WTC11 (cell line): Measurements from ENCODE around the gene DPF1. TPM values are rescaled to one million over a fixed set of nuclear protein-coding genes. Genes with fewer than 3 reads are reported as not detected.

ENCODE experiments used
- ATAC-seq: fragments of 200-7000 bp; cut with Tn5 transposase; 2 replicates; pipeline ENCODE4 v1.10.0; 2021; ENCODE audit warnings: mild to moderate bottlenecking, moderate library complexity
- CTCF ChIA-PET: fragments of 300-600 bp; sonication (Branson Sonifier 250); formaldehyde crosslinking; loops from one replicate; lab custom pipeline; 2021; ENCODE audit warnings: antibody characterized with exemption; lab: Charles Lee
- POLR2A ChIA-PET: fragments of 350-600 bp; sonication (Branson Sonifier 250); formaldehyde crosslinking; loops from one replicate; lab custom pipeline; 2021; ENCODE audit warnings: antibody characterized with exemption; lab: Charles Lee
- DNase-seq: peaks from one replicate; pipeline ENCODE4 v3.0.0; 2021; ENCODE audit warnings: low spot score
- H3K27ac Mint-ChIP-seq: 2 replicates; pipeline ENCODE4 v1.8.0; 2021; ENCODE audit warnings: mixed read lengths
- H3K27me3 Mint-ChIP-seq: 2 replicates; pipeline ENCODE4 v1.8.0; 2021; ENCODE audit warnings: low read depth, mild to moderate bottlenecking, moderate library complexity, mixed read lengths
- H3K36me3 Mint-ChIP-seq: 2 replicates; pipeline ENCODE4 v1.8.0; 2021; ENCODE audit warnings: mixed read lengths
- H3K4me1 Mint-ChIP-seq: 2 replicates; pipeline ENCODE4 v1.8.0; 2022; ENCODE audit warnings: mixed read lengths
- H3K4me3 Mint-ChIP-seq: 2 replicates; pipeline ENCODE4 v1.8.0; 2021; ENCODE audit warnings: mild to moderate bottlenecking, moderate library complexity, mixed read lengths
- H3K9me3 Mint-ChIP-seq: 2 replicates; pipeline ENCODE4 v1.8.0; 2021; ENCODE audit warnings: mixed read lengths
- AFF4 ChIP-seq: sonication (generic); formaldehyde crosslinking; IDR thresholded peaks from 2 replicates; pipeline ENCODE4 v1.8.1; 2023; ENCODE audit warnings: mild to moderate bottlenecking, missing genetic modification reagents, borderline replicate concordance
- CBFB ChIP-seq: sonication (generic); formaldehyde crosslinking; IDR thresholded peaks from 2 replicates; pipeline ENCODE4 v1.8.1; 2022; ENCODE audit warnings: mild to moderate bottlenecking, low read depth, missing genetic modification reagents
- FOXJ3 ChIP-seq: sonication (generic); formaldehyde crosslinking; IDR thresholded peaks from 2 replicates; pipeline ENCODE4 v1.9.0; 2021; ENCODE audit warnings: missing genetic modification reagents, mild to moderate bottlenecking, borderline replicate concordance
- FOXP1 ChIP-seq: sonication (generic); formaldehyde crosslinking; IDR thresholded peaks from 2 replicates; pipeline ENCODE4 v1.8.0; 2022; ENCODE audit warnings: missing genetic modification reagents, mild to moderate bottlenecking, moderate library complexity, borderline replicate concordance
- GABPB1 ChIP-seq: sonication (generic); formaldehyde crosslinking; IDR thresholded peaks from 2 replicates; pipeline ENCODE4 v1.8.1; 2023; ENCODE audit warnings: mild to moderate bottlenecking, missing genetic modification reagents
- GRHL2 ChIP-seq: fragments of 250-450 bp; sonication (Bioruptor Pico); IDR thresholded peaks from 2 replicates; pipeline ENCODE4 v1.8.0; 2022; ENCODE audit warnings: mild to moderate bottlenecking, moderate library complexity; ENCODE audit not compliant: insufficient replicate concordance, severe bottlenecking
- HMGXB4 ChIP-seq: sonication (generic); formaldehyde crosslinking; IDR thresholded peaks from 2 replicates; pipeline ENCODE4 v1.8.1; 2023; ENCODE audit warnings: mild to moderate bottlenecking, moderate library complexity, missing genetic modification reagents
- KAT7 ChIP-seq: sonication (generic); formaldehyde crosslinking; IDR thresholded peaks from 2 replicates; pipeline ENCODE4 v1.8.1; 2023; ENCODE audit warnings: missing genetic modification reagents, mild to moderate bottlenecking, borderline replicate concordance
- MYBL2 ChIP-seq: sonication (generic); formaldehyde crosslinking; IDR thresholded peaks from 2 replicates; pipeline ENCODE4 v1.8.1; 2023; ENCODE audit warnings: mild to moderate bottlenecking, moderate library complexity, missing genetic modification reagents
- NR3C1 ChIP-seq: sonication (generic); formaldehyde crosslinking; conservative IDR thresholded peaks from 2 replicates; pipeline ENCODE4 v1.8.1; 2023; ENCODE audit warnings: low read depth, mild to moderate bottlenecking, missing genetic modification reagents
- SMAD3 ChIP-seq: sonication (generic); formaldehyde crosslinking; IDR thresholded peaks from 2 replicates; pipeline ENCODE4 v1.8.0; 2022; ENCODE audit warnings: missing genetic modification reagents, mild to moderate bottlenecking, borderline replicate concordance
- SP1 ChIP-seq: sonication (generic); formaldehyde crosslinking; conservative IDR thresholded peaks from 2 replicates; pipeline ENCODE4 v1.8.1; 2022; ENCODE audit warnings: missing genetic modification reagents
- TEAD4 ChIP-seq: sonication (generic); formaldehyde crosslinking; IDR thresholded peaks from 2 replicates; pipeline ENCODE4 v1.8.0; 2022; ENCODE audit warnings: mild to moderate bottlenecking, missing genetic modification reagents
- TP53 ChIP-seq: sonication (generic); formaldehyde crosslinking; IDR thresholded peaks from 2 replicates; pipeline ENCODE4 v1.8.1; 2023; ENCODE audit warnings: mild to moderate bottlenecking, missing genetic modification reagents
- USF2 ChIP-seq: sonication (generic); formaldehyde crosslinking; IDR thresholded peaks from 2 replicates; pipeline ENCODE4 v1.8.1; 2023; ENCODE audit warnings: mild to moderate bottlenecking, missing genetic modification reagents, moderate library complexity
- ZNF263 ChIP-seq: sonication (generic); formaldehyde crosslinking; IDR thresholded peaks from 2 replicates; pipeline ENCODE4 v1.8.1; 2022; ENCODE audit warnings: low read depth, mild to moderate bottlenecking, moderate library complexity, missing genetic modification reagents
- ZNF671 ChIP-seq: fragments of 250-450 bp; sonication (Bioruptor Pico); IDR thresholded peaks from 2 replicates; pipeline ENCODE4 v1.8.0; 2021; ENCODE audit warnings: mild to moderate bottlenecking
- total RNA-seq: library from RNA; stranded (reverse); gene quantifications from 3 replicates; pipeline ENCODE4 v1.2.3, GENCODE V29; 2021
- TF ChIP-seq, protein P1 (sequence below): sonication (generic); formaldehyde crosslinking; IDR thresholded peaks from 2 replicates; pipeline ENCODE4 v1.8.1; 2022; ENCODE audit warnings: low read depth, missing genetic modification reagents, borderline replicate concordance
- TF ChIP-seq, protein P2 (sequence below): fragments of 250-450 bp; sonication (Bioruptor Pico); IDR thresholded peaks from 2 replicates; pipeline ENCODE4 v2.1.2; 2022; ENCODE audit warnings: mild to moderate bottlenecking, moderate library complexity

DPF1 gene
- total RNA-seq, 1 experiment from 2014 or later, result 6.8 TPM

GRCh38 chr19:38207543-38207942 lies 16.5 kb downstream of the DPF1 start:
- POLR2A ChIA-PET, result no interaction called here
- Mint-ChIP-seq H3K4me3 (no peak overlapping the region), H3K27me3 (peaks cover 17% of the 10 kb centered on the region), H3K27ac (no peak overlapping the region), H3K9me3 (no peaks in the 10 kb centered on the region)
- TF ChIP-seq SP1 (CRISPR knock-in tag), result no peak
- TF ChIP-seq GRHL2 (CRISPR knock-in tag), result no peak
- TF ChIP-seq AFF4, result no peak
- TF ChIP-seq, all 79 proteins: peak for 0
- ATAC-seq (no peak), DNase-seq (no peak)
- Mint-ChIP-seq H3K4me1 (peaks cover 28% of the 10 kb centered on the region), H3K36me3 (peaks cover 3% of the 10 kb centered on the region)
- CTCF ChIA-PET, result interaction anchor here (0.7 to 8.8 kb wide), 4 partner anchors 65 to 305 kb away, joined by 3 to 88 read pairs (median 4); no protein-coding TSS in a partner anchor

GRCh38 chr19:38206928-38207327 lies 17.1 kb downstream of the DPF1 start:
- H3K36me3 Mint-ChIP-seq, result peaks cover 4% of the 10 kb centered on the region
- no peaks in the 10 kb centered on the region for H3K9me3 Mint-ChIP-seq
- peak overlapping the region; percentile 63; the same call in 1 of the 2 replicates for H3K27ac Mint-ChIP-seq
- ChIA-PET POLR2A (interaction anchor here (0.6 kb wide), 1 partner anchor 308 kb away, joined by 3 read pairs; no protein-coding TSS in a partner anchor), CTCF (interaction anchor here (0.6 to 8.8 kb wide), 7 partner anchors 10 to 305 kb away, joined by 3 to 88 read pairs (median 3); no protein-coding TSS in a partner anchor)
- no peak for DNase-seq
- peaks cover 28% of the 10 kb centered on the region for H3K4me1 Mint-ChIP-seq
- TF ChIP-seq HMGXB4 (CRISPR knock-in tag) (no peak), TP53 (CRISPR knock-in tag) (no peak), GABPB1 (CRISPR knock-in tag) (no peak), KAT7 (CRISPR knock-in tag) (no peak), USF2 (CRISPR knock-in tag) (no peak), NR3C1 (CRISPR knock-in tag) (no peak), CBFB (CRISPR knock-in tag) (no peak), MYBL2 (CRISPR knock-in tag) (no peak), GRHL2 (CRISPR knock-in tag) (no peak), FOXJ3 (CRISPR knock-in tag) (no peak), TEAD4 (no peak), SMAD3 (CRISPR knock-in tag) (no peak), ZNF263 (CRISPR knock-in tag) (no peak), ZNF671 (CRISPR knock-in tag) (no peak), FOXP1 (CRISPR knock-in tag) (no peak)
- TF ChIP-seq, protein P1, sequence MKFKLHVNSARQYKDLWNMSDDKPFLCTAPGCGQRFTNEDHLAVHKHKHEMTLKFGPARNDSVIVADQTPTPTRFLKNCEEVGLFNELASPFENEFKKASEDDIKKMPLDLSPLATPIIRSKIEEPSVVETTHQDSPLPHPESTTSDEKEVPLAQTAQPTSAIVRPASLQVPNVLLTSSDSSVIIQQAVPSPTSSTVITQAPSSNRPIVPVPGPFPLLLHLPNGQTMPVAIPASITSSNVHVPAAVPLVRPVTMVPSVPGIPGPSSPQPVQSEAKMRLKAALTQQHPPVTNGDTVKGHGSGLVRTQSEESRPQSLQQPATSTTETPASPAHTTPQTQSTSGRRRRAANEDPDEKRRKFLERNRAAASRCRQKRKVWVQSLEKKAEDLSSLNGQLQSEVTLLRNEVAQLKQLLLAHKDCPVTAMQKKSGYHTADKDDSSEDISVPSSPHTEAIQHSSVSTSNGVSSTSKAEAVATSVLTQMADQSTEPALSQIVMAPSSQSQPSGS, result no peak
- TF ChIP-seq, protein P2, sequence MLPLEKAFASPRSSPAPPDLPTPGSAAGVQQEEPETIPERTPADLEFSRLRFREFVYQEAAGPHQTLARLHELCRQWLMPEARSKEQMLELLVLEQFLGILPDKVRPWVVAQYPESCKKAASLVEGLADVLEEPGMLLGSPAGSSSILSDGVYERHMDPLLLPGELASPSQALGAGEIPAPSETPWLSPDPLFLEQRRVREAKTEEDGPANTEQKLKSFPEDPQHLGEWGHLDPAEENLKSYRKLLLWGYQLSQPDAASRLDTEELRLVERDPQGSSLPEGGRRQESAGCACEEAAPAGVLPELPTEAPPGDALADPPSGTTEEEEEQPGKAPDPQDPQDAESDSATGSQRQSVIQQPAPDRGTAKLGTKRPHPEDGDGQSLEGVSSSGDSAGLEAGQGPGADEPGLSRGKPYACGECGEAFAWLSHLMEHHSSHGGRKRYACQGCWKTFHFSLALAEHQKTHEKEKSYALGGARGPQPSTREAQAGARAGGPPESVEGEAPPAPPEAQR (CRISPR knock-in tag), result no peak
- H3K4me3 Mint-ChIP-seq, result no peak overlapping the region
- no peak for ATAC-seq
- H3K27me3 Mint-ChIP-seq, result peaks cover 17% of the 10 kb centered on the region
